ENCODE measurements around the gene SERP2. TPM values are rescaled to one million over a fixed set of nuclear protein-coding genes. Genes with fewer than 3 reads are reported as not detected.

The SERP2 gene
- total and polyA plus RNA-seq, 2 donors (not counting 1 experiment from before 2014, with no cell fraction given) = 10.6 to 15.5 TPM

DNA sequence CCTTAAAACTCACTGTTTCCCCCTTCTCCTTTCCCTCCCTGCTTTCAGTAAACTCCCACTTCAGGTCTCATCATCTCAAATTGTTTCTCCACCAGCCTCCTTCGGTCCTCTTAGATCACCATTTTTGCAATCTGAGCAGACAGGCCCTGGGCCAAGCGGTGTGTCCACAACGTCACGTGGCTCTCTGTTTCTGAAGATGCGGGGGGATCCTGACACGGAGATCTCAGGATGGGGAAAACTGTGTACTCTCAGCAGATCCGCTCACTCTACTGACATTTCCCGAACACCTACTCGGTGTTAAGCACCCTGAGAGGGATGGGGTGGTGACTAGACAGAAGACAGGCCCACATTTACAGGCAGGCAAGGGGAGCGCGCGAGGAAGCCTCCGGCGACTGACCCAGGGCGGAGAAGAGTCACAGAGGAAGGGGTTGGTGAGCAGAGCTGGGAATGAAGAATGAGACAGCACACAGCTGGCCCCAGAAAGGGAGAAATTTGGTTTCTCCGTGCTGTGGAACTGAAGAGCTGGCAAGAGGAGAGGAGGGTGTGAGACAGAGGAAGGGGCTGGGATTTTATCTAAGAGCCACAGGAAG lies 38.8 kb downstream of the SERP2 start:
- Histone ChIP-seq H3K27ac (ENCODE audit: insufficient read depth, low read length) (no peak overlapping the region), H3K27me3 (ENCODE audit: control insufficient read depth, insufficient read depth, low read length) (no peaks in the 10 kb centered on the region), H3K9me3 (ENCODE audit: control insufficient read depth, insufficient read depth, low read depth, low read length) (no peaks in the 10 kb centered on the region), H3K4me3 (replicated peaks in 1 of 4; ENCODE audit: control extremely low read depth in 1 of 4, insufficient read depth in 1 of 4, low read depth in 3 of 4, low read length in 4 of 4) (no peak overlapping the region), H3K36me3 (ENCODE audit: control insufficient read depth, insufficient read depth, low read length) (no peaks in the 10 kb centered on the region), H4K20me1 (ENCODE audit: control insufficient read depth, extremely low read depth, insufficient read depth, low read length) (no peaks in the 10 kb centered on the region), H3K9ac (ENCODE audit: insufficient read depth, low read length) (no peak overlapping the region), H3K4me2 (ENCODE audit: extremely low read depth, insufficient read depth, low read length) (no peak overlapping the region), H3K4me1 (ENCODE audit: control insufficient read depth, extremely low read depth, insufficient read depth, low read length) (no peaks in the 10 kb centered on the region), H2AFZ (ENCODE audit: low read length) (no peak overlapping the region), H3K79me2 (ENCODE audit: control insufficient read depth, insufficient read depth, low read length) (no peaks in the 10 kb centered on the region)
- no peak for DNase-seq (ENCODE audit: low read depth in 2 of 2)
- TF ChIP-seq EZH2 (IDR thresholded peaks at IDR 0.05; ENCODE audit: low read length, missing control alignments) = no peak

DNA sequence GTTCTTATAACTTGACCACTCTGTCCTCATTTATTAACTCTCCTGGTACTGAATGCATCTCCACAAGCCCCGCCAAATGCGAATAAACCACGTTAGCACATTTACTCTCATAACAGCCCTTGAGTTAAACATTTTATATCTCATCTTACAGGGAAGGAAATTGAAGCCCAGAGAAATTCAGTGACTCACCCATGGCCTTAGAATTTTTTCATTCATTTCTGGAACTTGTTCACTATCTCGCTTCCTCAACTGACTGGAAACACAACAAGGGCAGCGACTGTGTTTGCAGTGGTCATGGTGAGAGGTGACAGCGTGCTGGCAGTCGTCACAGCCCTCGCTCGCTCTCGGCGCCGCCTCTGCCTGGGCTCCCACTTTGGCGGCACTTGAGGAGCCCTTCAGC lies 39.5 kb downstream of the SERP2 start:
- Histone ChIP-seq H3K36me3 (ENCODE audit: control insufficient read depth, insufficient read depth, low read length) (no peaks in the 10 kb centered on the region), H2AFZ (ENCODE audit: low read length) (no peak overlapping the region), H3K9ac (ENCODE audit: insufficient read depth, low read length) (no peak overlapping the region), H3K27ac (ENCODE audit: insufficient read depth, low read length) (no peak overlapping the region), H3K27me3 (ENCODE audit: control insufficient read depth, insufficient read depth, low read length) (no peaks in the 10 kb centered on the region), H3K4me3 (replicated peaks in 1 of 4; ENCODE audit: control extremely low read depth in 1 of 4, insufficient read depth in 1 of 4, low read depth in 3 of 4, low read length in 4 of 4) (no peak overlapping the region), H3K4me1 (ENCODE audit: control insufficient read depth, extremely low read depth, insufficient read depth, low read length) (no peaks in the 10 kb centered on the region), H3K79me2 (ENCODE audit: control insufficient read depth, insufficient read depth, low read length) (no peaks in the 10 kb centered on the region), H3K9me3 (ENCODE audit: control insufficient read depth, insufficient read depth, low read depth, low read length) (no peaks in the 10 kb centered on the region), H4K20me1 (ENCODE audit: control insufficient read depth, extremely low read depth, insufficient read depth, low read length) (no peaks in the 10 kb centered on the region), H3K4me2 (ENCODE audit: extremely low read depth, insufficient read depth, low read length) (no peak overlapping the region)
- TF ChIP-seq, protein P1, sequence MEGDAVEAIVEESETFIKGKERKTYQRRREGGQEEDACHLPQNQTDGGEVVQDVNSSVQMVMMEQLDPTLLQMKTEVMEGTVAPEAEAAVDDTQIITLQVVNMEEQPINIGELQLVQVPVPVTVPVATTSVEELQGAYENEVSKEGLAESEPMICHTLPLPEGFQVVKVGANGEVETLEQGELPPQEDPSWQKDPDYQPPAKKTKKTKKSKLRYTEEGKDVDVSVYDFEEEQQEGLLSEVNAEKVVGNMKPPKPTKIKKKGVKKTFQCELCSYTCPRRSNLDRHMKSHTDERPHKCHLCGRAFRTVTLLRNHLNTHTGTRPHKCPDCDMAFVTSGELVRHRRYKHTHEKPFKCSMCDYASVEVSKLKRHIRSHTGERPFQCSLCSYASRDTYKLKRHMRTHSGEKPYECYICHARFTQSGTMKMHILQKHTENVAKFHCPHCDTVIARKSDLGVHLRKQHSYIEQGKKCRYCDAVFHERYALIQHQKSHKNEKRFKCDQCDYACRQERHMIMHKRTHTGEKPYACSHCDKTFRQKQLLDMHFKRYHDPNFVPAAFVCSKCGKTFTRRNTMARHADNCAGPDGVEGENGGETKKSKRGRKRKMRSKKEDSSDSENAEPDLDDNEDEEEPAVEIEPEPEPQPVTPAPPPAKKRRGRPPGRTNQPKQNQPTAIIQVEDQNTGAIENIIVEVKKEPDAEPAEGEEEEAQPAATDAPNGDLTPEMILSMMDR (conservative IDR thresholded peaks at IDR 0.05 in 1 of 2, IDR thresholded peaks at IDR 0.05 in 1 of 2; ENCODE audit: low read depth in 1 of 2, low read length in 2 of 2) = no peak
- TF ChIP-seq EZH2 (IDR thresholded peaks at IDR 0.05; ENCODE audit: low read length, missing control alignments) = no peak
- DNase-seq (ENCODE audit: low read depth in 2 of 2) = peak; percentile 36 to 44

DNA sequence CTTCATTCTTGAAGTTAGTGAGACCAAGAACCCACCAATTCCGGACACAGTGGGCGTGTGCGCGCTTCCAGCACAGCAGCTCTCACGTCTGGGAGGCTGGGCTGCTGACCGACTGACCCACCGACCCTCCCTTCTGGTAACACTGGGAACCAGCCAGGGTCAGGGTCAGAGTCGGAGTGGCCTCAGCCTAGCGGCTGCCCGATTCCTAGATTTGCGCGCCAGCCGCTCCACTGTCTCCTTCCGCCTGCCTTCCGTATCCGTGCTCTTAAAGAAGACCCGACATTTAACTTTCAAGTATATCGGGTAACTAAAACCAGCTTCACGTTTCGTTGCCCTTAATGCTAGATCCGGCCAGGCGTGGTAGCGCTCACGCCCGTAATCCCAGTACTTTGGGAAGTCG lies 41.1 kb downstream of the SERP2 start:
- H3K27ac ChIP-seq (ENCODE audit: insufficient read depth, low read length) = no peak overlapping the region
- H3K27me3 ChIP-seq (ENCODE audit: control insufficient read depth, insufficient read depth, low read length) = no peaks in the 10 kb centered on the region
- no peaks in the 10 kb centered on the region for H3K9me3 ChIP-seq (ENCODE audit: control insufficient read depth, insufficient read depth, low read depth, low read length)
- H3K4me1 ChIP-seq (ENCODE audit: control insufficient read depth, extremely low read depth, insufficient read depth, low read length) = no peaks in the 10 kb centered on the region
- H4K20me1 ChIP-seq (ENCODE audit: control insufficient read depth, extremely low read depth, insufficient read depth, low read length) = no peaks in the 10 kb centered on the region
- H3K4me2 ChIP-seq (ENCODE audit: extremely low read depth, insufficient read depth, low read length) = no peak overlapping the region
- H2AFZ ChIP-seq (ENCODE audit: low read length) = no peak overlapping the region
- H3K79me2 ChIP-seq (ENCODE audit: control insufficient read depth, insufficient read depth, low read length) = no peaks in the 10 kb centered on the region
- no peak for DNase-seq (ENCODE audit: low read depth in 2 of 2)
- no peak for TF ChIP-seq EZH2 (IDR thresholded peaks at IDR 0.05; ENCODE audit: low read length, missing control alignments)
- TF ChIP-seq, protein P1 (conservative IDR thresholded peaks at IDR 0.05 in 1 of 2, IDR thresholded peaks at IDR 0.05 in 1 of 2; ENCODE audit: low read depth in 1 of 2, low read length in 2 of 2) = no peak
- no peak overlapping the region for H3K9ac ChIP-seq (ENCODE audit: insufficient read depth, low read length)
- no peak overlapping the region for H3K4me3 ChIP-seq (replicated peaks in 1 of 4; ENCODE audit: control extremely low read depth in 1 of 4, insufficient read depth in 1 of 4, low read depth in 3 of 4, low read length in 4 of 4)
- H3K36me3 ChIP-seq (ENCODE audit: control insufficient read depth, insufficient read depth, low read length) = no peaks in the 10 kb centered on the region

All from fibroblast of lung (primary cell).